Measurements from ENCODE around the gene RPL18A. TPM values are rescaled to one million over a fixed set of nuclear protein-coding genes. Genes with fewer than 3 reads are reported as not detected.

The RPL18A gene
- total RNA-seq, 1 experiment from 2014 or later: 2,241 TPM

DNA sequence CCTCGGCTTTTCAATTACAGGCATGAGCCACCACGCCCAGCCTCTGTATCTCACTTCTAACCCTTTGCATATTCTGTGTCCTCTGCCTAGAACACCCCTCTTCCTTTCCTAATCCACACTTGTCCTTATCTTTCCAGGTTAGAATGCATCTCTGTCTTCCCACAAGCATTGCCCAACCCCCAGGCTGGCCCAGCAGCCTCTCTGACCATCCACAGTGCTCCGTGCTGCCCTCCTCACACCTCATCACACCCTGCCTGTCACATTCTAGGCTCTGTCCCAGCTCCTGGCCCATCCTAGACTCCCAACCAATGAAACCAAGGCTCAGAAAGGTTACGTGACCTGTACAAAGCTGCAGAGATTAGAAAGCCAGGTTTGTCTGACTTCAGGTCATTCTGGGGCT, 23.2 kb upstream of the RPL18A start:
- Histone ChIP-seq H3F3A (ENCODE audit: low read length, unreplicated experiment) (no peaks in the 10 kb centered on the region), H3K4me3 (ENCODE audit: low read length) (no peak overlapping the region), H3K9me2 (replicated peaks; ENCODE audit: low read length) (no peaks in the 10 kb centered on the region), H3K4me1 (ENCODE audit: insufficient read depth, low read length) (peaks cover 6% of the 10 kb centered on the region; the same call in 1 of the 2 replicates), H3K27ac (ENCODE audit: low read length) (no peak overlapping the region), H4K20me1 (ENCODE audit: low read length) (no peaks in the 10 kb centered on the region), H3K4me2 (ENCODE audit: low read length) (no peak overlapping the region), H3K9ac (ENCODE audit: low read length) (no peak overlapping the region), H3K36me3 (ENCODE audit: low read depth, low read length) (no peaks in the 10 kb centered on the region), H3K27me3 (ENCODE audit: low read length) (no peaks in the 10 kb centered on the region), H3K9me3 (ENCODE audit: low read length) (no peaks in the 10 kb centered on the region), H2AFZ (ENCODE audit: low read length) (no peak overlapping the region), H3K79me2 (ENCODE audit: low read length) (no peaks in the 10 kb centered on the region)
- BruUV-seq (replicated peaks): no TSS peak
- intact Hi-C loops (cut with micrococcal nuclease): no loop called here
- ATAC-seq: no peak
- ChIA-PET CTCF (no interaction called here), POLR2A (ENCODE audit: unreplicated experiment) (no interaction called here)
- DNase-seq: no peak
- TF ChIP-seq, protein P1, sequence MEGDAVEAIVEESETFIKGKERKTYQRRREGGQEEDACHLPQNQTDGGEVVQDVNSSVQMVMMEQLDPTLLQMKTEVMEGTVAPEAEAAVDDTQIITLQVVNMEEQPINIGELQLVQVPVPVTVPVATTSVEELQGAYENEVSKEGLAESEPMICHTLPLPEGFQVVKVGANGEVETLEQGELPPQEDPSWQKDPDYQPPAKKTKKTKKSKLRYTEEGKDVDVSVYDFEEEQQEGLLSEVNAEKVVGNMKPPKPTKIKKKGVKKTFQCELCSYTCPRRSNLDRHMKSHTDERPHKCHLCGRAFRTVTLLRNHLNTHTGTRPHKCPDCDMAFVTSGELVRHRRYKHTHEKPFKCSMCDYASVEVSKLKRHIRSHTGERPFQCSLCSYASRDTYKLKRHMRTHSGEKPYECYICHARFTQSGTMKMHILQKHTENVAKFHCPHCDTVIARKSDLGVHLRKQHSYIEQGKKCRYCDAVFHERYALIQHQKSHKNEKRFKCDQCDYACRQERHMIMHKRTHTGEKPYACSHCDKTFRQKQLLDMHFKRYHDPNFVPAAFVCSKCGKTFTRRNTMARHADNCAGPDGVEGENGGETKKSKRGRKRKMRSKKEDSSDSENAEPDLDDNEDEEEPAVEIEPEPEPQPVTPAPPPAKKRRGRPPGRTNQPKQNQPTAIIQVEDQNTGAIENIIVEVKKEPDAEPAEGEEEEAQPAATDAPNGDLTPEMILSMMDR (conservative IDR thresholded peaks at IDR 0.05; ENCODE audit: low read depth, low read length): no peak
- TF ChIP-seq EZH2phosphoT487 (IDR thresholded peaks at IDR 0.05; ENCODE audit: borderline replicate concordance, low read length) (no peak), EZH2 (IDR thresholded peaks at IDR 0.05; ENCODE audit: low read length, unreplicated experiment) (no peak)

DNA sequence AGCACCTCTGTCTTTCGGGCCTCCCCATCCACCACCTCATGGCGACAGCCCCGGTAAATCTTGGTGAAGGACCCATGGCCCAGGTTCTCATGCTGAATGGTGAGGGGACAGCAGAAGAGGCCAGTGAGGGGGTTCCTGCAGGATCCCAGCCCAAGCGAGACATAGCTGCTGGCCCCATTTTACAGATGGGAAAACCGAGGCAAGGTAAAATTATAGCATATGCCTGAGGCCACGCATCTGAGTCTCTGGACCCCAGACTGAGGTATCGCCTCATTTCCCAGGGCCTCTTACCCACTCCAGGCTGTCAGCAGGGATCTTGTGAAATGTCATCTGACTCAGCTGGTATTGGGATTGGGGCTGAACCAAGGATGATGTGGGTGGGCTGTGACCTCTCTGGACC, 21.7 kb upstream of the RPL18A start:
- Histone ChIP-seq H3K9ac (ENCODE audit: low read length) (no peak overlapping the region), H2AFZ (ENCODE audit: low read length) (no peak overlapping the region), H3K79me2 (ENCODE audit: low read length) (peaks cover 8% of the 10 kb centered on the region), H3K36me3 (ENCODE audit: low read depth, low read length) (no peaks in the 10 kb centered on the region), H3K4me3 (ENCODE audit: low read length) (no peak overlapping the region), H3K27me3 (ENCODE audit: low read length) (no peaks in the 10 kb centered on the region), H4K20me1 (ENCODE audit: low read length) (no peaks in the 10 kb centered on the region), H3K9me3 (ENCODE audit: low read length) (no peaks in the 10 kb centered on the region), H3K4me1 (ENCODE audit: insufficient read depth, low read length) (peaks cover 13% of the 10 kb centered on the region; the same call in 1 of the 2 replicates), H3K9me2 (replicated peaks; ENCODE audit: low read length) (no peaks in the 10 kb centered on the region), H3K4me2 (ENCODE audit: low read length) (no peak overlapping the region), H3K27ac (ENCODE audit: low read length) (no peak overlapping the region), H3F3A (ENCODE audit: low read length, unreplicated experiment) (no peaks in the 10 kb centered on the region)
- CTCF ChIA-PET: no interaction called here
- intact Hi-C loops (cut with micrococcal nuclease): no loop called here
- POLR2A ChIA-PET (ENCODE audit: unreplicated experiment): no interaction called here
- no TSS peak for BruUV-seq (replicated peaks)
- DNase-seq: no peak
- TF ChIP-seq EZH2 (IDR thresholded peaks at IDR 0.05; ENCODE audit: low read length, unreplicated experiment) (no peak), EZH2phosphoT487 (IDR thresholded peaks at IDR 0.05; ENCODE audit: borderline replicate concordance, low read length) (no peak)
- TF ChIP-seq, protein P1 (conservative IDR thresholded peaks at IDR 0.05; ENCODE audit: low read depth, low read length): no peak
- no peak for ATAC-seq

DNA sequence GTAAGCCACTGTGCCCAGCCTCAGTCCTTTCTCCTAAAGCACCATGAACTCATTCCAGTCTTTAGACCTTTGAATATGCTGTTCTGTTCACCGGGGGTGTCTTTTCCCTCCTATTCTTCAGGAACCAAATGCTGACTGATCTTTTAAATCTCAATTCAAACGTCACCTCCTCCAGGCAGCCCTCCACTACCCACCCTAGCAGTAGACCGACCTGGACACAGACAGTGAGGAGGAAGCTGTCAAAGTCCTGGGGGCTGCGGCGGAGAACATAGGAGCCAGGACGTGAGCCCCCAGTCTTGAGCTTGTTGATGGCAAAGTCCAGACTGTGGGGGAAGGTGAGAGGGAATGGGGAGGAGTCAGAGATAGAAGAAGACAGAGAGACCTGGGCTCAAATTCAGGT, 19.7 kb upstream of the RPL18A start:
- H3K4me2 ChIP-seq (ENCODE audit: low read length): no peak overlapping the region
- H3K4me1 ChIP-seq (ENCODE audit: insufficient read depth, low read length): peaks cover 19% of the 10 kb centered on the region
- peaks cover 14% of the 10 kb centered on the region for H3K79me2 ChIP-seq (ENCODE audit: low read length)
- no peak overlapping the region for H3K4me3 ChIP-seq (ENCODE audit: low read length)
- no peaks in the 10 kb centered on the region for H3K9me3 ChIP-seq (ENCODE audit: low read length)
- no peak for DNase-seq
- H3K27ac ChIP-seq (ENCODE audit: low read length): no peak overlapping the region
- no peaks in the 10 kb centered on the region for H3K9me2 ChIP-seq (replicated peaks; ENCODE audit: low read length)
- TF ChIP-seq EZH2 (IDR thresholded peaks at IDR 0.05; ENCODE audit: low read length, unreplicated experiment) (no peak), EZH2phosphoT487 (IDR thresholded peaks at IDR 0.05; ENCODE audit: borderline replicate concordance, low read length) (no peak)
- H2AFZ ChIP-seq (ENCODE audit: low read length): no peak overlapping the region
- H4K20me1 ChIP-seq (ENCODE audit: low read length): no peaks in the 10 kb centered on the region
- POLR2A ChIA-PET (ENCODE audit: unreplicated experiment): no interaction called here
- no peak overlapping the region for H3K9ac ChIP-seq (ENCODE audit: low read length)
- CTCF ChIA-PET: no interaction called here
- H3K27me3 ChIP-seq (ENCODE audit: low read length): no peaks in the 10 kb centered on the region
- H3F3A ChIP-seq (ENCODE audit: low read length, unreplicated experiment): no peaks in the 10 kb centered on the region
- BruUV-seq (replicated peaks): no TSS peak
- no peaks in the 10 kb centered on the region for H3K36me3 ChIP-seq (ENCODE audit: low read depth, low read length)
- intact Hi-C loops (cut with micrococcal nuclease): loop anchor here (5.0 kb wide), 1 partner anchor 223 kb away; no protein-coding TSS in a partner anchor
- no peak for ATAC-seq

Data from PC-3 (cell line).